Spleen (tissue), 11 donors: ENCODE results near the gene NDUFB3. TPM values are rescaled to one million over a fixed set of nuclear protein-coding genes. Genes with fewer than 3 reads are reported as not detected.

Experiments used
- DNase-seq: peaks from one replicate; pipeline ENCODE4 v3.0.0-alpha.2; 2020
- H3K27ac ChIP-seq, 8 donors: fragments of 200-600 bp; sonication (generic) in 7 of 8; 1 replicate in 4 of 8; 2 replicates in 4 of 8; pipeline versions ENCODE4 v1.5.0 to v1.8.0; 2016 to 2021; ENCODE audit warnings: inconsistent platforms in 4 of 8, mild to moderate bottlenecking in 4 of 8, moderate library complexity in 1 of 8
- H3K27me3 ChIP-seq, 7 donors: fragments of 200-600 bp; sonication (generic) in 6 of 7; replicated peaks in 1 of 7; 1 replicate in 4 of 7; 2 replicates in 3 of 7; pipeline versions ENCODE4 v1.5.0 to v1.8.0; 2016 to 2021; ENCODE audit warnings: inconsistent platforms in 3 of 7, mild to moderate bottlenecking in 1 of 7
- H3K36me3 ChIP-seq, 6 donors: fragments of 200-600 bp; sonication (generic) in 5 of 6; 1 replicate in 4 of 6; 2 replicates in 2 of 6; pipeline versions ENCODE4 v1.5.0 to v1.8.0; 2016 to 2021; ENCODE audit warnings: inconsistent platforms in 2 of 6
- H3K4me1 ChIP-seq, 6 donors: fragments of 200-600 bp; sonication (generic) in 5 of 6; 1 replicate in 3 of 6; 2 replicates in 3 of 6; pipeline versions ENCODE4 v1.5.0 to v1.8.0; 2016 to 2021; ENCODE audit warnings: inconsistent platforms in 3 of 6
- H3K4me3 ChIP-seq, 8 donors: fragments of 200-600 bp; sonication (generic) in 7 of 8; 1 replicate in 4 of 8; 2 replicates in 4 of 8; pipeline versions ENCODE4 v1.5.0 to v1.8.0; 2016 to 2021; ENCODE audit warnings: inconsistent platforms in 4 of 8, mild to moderate bottlenecking in 4 of 8, moderate library complexity in 2 of 8
- H3K9me3 ChIP-seq, 8 donors: fragments of 200-600 bp; sonication (generic) in 7 of 8; 1 replicate in 4 of 8; 2 replicates in 4 of 8; pipeline versions ENCODE4 v1.5.0 to v1.8.0; 2016 to 2021; ENCODE audit warnings: inconsistent platforms in 4 of 8
- CTCF ChIP-seq, 11 experiments: fragments of 200-600 bp in 7 of 11; fragments of 450-650 bp in 4 of 11; sonication (generic) in 4 of 11; IDR thresholded peaks in 8 of 11; conservative IDR thresholded peaks in 3 of 11; 1 replicate in 7 of 11; 2 replicates in 4 of 11; pipeline versions ENCODE4 v1.4.0 to v1.8.0; 2016 to 2021; ENCODE audit warnings: antibody characterized with exemption in 11 of 11, inconsistent platforms in 4 of 11, mild to moderate bottlenecking in 1 of 11
- POLR2A ChIP-seq, 3 donors: fragments of 450-650 bp; IDR thresholded peaks; one replicate each; pipeline ENCODE4 v1.5.1; 2017; ENCODE audit warnings: antibody characterized with exemption in 3 of 3, mild to moderate bottlenecking in 1 of 3
- POLR2AphosphoS5 ChIP-seq, 3 donors: sonication (generic); formaldehyde crosslinking; IDR thresholded peaks; one replicate each; pipeline ENCODE4 v1.5.1; 2017; ENCODE audit warnings: antibody characterized with exemption in 3 of 3
- WGBS, 5 donors: extraction: QIAGEN DNeasy Blood & Tissue Kit in 3 of 5; methylation state at CpG; one replicate each; pipeline versions ENCODE4 v1.1.5 to v1.1.7; 2013 to 2018; 5-methylcytosine and 5-hydroxymethylcytosine counted together
- intact Hi-C: fragments of 100-400 bp; cut with DNase I; formaldehyde crosslinking; loops from one replicate; pipeline ENCODE4 v1.15.0; 2023; ENCODE audit warnings: low total_unique reads
- polyA plus RNA-seq, 3 donors: library from polyadenylated mRNA; stranded (reverse); fragments of 200-250 nt; gene quantifications; one replicate each; pipeline ENCODE4 v1.2.1, GENCODE V29; 2013
- small RNA-seq, 4 donors: library from RNA; depleted of rRNA; stranded (forward); fragments of <200 nt; gene quantifications; one replicate each; pipeline ENCODE3, GENCODE V24; 2016
- total RNA-seq, 7 donors: library from RNA; depleted of rRNA in 3 of 7; stranded (reverse); fragments of >200 nt in 3 of 7; fragmentation: NEBNext Ultra II Directional in 4 of 7; extraction: Animal tissue kit (Norgen Biotek cat#: 25700) in 4 of 7; gene quantifications; one replicate each; pipeline versions ENCODE4 v1.1.0 to v1.2.1, GENCODE V29; 2016 to 2021
- donor health status: healthy with polysubstance abuse.
- donor health status: DM: no; HTN: no; CAD: no; lungs with moderate emphysema.
- donor health status: DM: no; HTN: no; CAD: no.
- donor health status: Bipolar disorder and iron deficiency.
- donor health status: healthy.
- donor health status: DM: no; HTN: no; CAD: no.
- donor health status: DM: yes; HTN: yes; CAD: no.

The NDUFB3 gene
- total and polyA plus RNA-seq, 10 donors = 30.0 to 91.5 (median 59.6) TPM

- no peak for TF ChIP-seq POLR2AphosphoS5 (IDR thresholded peaks at IDR 0.05)
- TF ChIP-seq POLR2A (IDR thresholded peaks at IDR 0.05) = no peak
- no peaks in the 10 kb centered on the region for H3K9me3 ChIP-seq
- DNase-seq = no peak
- H3K27ac ChIP-seq = peak overlapping the region; percentile 89 to 100 (median 100)
- H3K4me3 ChIP-seq = peak overlapping the region in 1 of 8 donors; percentile 81
- WGBS, 5 donors = 66 to 88% (median 78%) methylated on average over 1 of the region's 1 CpG
- H3K4me1 ChIP-seq = peaks cover 82 to 100% (median 100%) of the 10 kb centered on the region in 6 donors
- no peaks in the 10 kb centered on the region for H3K27me3 ChIP-seq
- peaks cover 0 to 45% (median 12%) of the 10 kb centered on the region in 6 donors for H3K36me3 ChIP-seq
- intact Hi-C loops = no loop called here
Measured at GRCh38 chr2:201128033-201128432, 56.2 kb downstream of the NDUFB3 start.

GRCh38 chr2:201128933-201129505 is 57.2 kb downstream of the NDUFB3 start:
- H3K9me3 ChIP-seq = no peaks in the 10 kb centered on the region
- peak overlapping the region in 4 of 8 donors; percentile 0 to 52 (median 3) for H3K4me3 ChIP-seq
- H3K36me3 ChIP-seq = peaks cover 0 to 45% (median 22%) of the 10 kb centered on the region in 6 donors
- no peak for DNase-seq
- TF ChIP-seq POLR2AphosphoS5 (IDR thresholded peaks at IDR 0.05) (peak in 2 of 3 donors; percentile 10 to 50), CTCF (IDR thresholded peaks at IDR 0.05 in 8 of 11, conservative IDR thresholded peaks at IDR 0.05 in 3 of 11) (no peak)
- intact Hi-C loops = no loop called here
- WGBS, 5 donors = 12 to 21% (median 15%) methylated on average over 4 of the region's 4 CpGs
- no peaks in the 10 kb centered on the region for H3K27me3 ChIP-seq
- peak overlapping the region; percentile 61 to 100 (median 100) for H3K27ac ChIP-seq
- peaks cover 74 to 100% (median 97%) of the 10 kb centered on the region in 6 donors for H3K4me1 ChIP-seq

- Histone ChIP-seq H3K4me3 (peak overlapping the region in 6 of 8 donors; percentile 0 to 52 (median 15)), H3K27ac (peak overlapping the region; percentile 61 to 100 (median 100)), H3K27me3 (no peaks in the 10 kb centered on the region), H3K4me1 (peaks cover 73 to 100% (median 95%) of the 10 kb centered on the region in 6 donors), H3K36me3 (peaks cover 0 to 61% (median 32%) of the 10 kb centered on the region in 6 donors), H3K9me3 (no peaks in the 10 kb centered on the region)
- intact Hi-C loops = no loop called here
- 24 to 57% (median 34%) methylated on average over 3 of the region's 3 CpGs for WGBS, 5 donors
- DNase-seq = no peak
- TF ChIP-seq POLR2AphosphoS5 (IDR thresholded peaks at IDR 0.05) (peak in 1 of 3 donors; percentile 68), POLR2A (IDR thresholded peaks at IDR 0.05) (no peak), CTCF (IDR thresholded peaks at IDR 0.05 in 8 of 11, conservative IDR thresholded peaks at IDR 0.05 in 3 of 11) (no peak)
Measured at GRCh38 chr2:201130524-201131186, 58.9 kb downstream of the NDUFB3 start.

- Histone ChIP-seq H3K27ac (peak overlapping the region; percentile 14 to 100 (median 100)), H3K27me3 (no peaks in the 10 kb centered on the region), H3K9me3 (no peaks in the 10 kb centered on the region), H3K4me1 (peaks cover 58 to 100% (median 89%) of the 10 kb centered on the region in 6 donors), H3K36me3 (peaks cover 5 to 80% (median 51%) of the 10 kb centered on the region in 6 donors), H3K4me3 (peak overlapping the region in 2 of 8 donors; percentile 21 to 52)
- intact Hi-C loops = no loop called here
- no peak for TF ChIP-seq POLR2A (IDR thresholded peaks at IDR 0.05)
- no peak for TF ChIP-seq CTCF (IDR thresholded peaks at IDR 0.05 in 8 of 11, conservative IDR thresholded peaks at IDR 0.05 in 3 of 11)
- no peak for TF ChIP-seq POLR2AphosphoS5 (IDR thresholded peaks at IDR 0.05)
- DNase-seq = no peak
- 7 to 22% (median 18%) methylated on average over 1 of the region's 1 CpG for WGBS, 5 donors
Measured at GRCh38 chr2:201132518-201132917, 60.7 kb downstream of the NDUFB3 start.

Small RNA genes within 50 kb of the gene (small RNA-seq; reads per million reads assigned to genes)
- 0 reads per million in 4 donors for gene RNU6-1206P

Other genes starting within 250 kb of the NDUFB3 start
- 100 to 1,000 TPM; 161 to 326 (median 210) TPM for gene CLK1, start 207.3 kb upstream of the NDUFB3 start, total RNA-seq
- gene CLK1, start 207.3 kb upstream of the NDUFB3 start, polyA plus RNA-seq = 100 to 1,000 TPM; 314 to 737 (median 640) TPM
- 100 to 1,000 TPM in 1 of 7 donors, 10 to 100 TPM in 6; 24.0 to 180 (median 35.8) TPM for gene PPIL3, start 182.9 kb upstream of the NDUFB3 start, total RNA-seq
- 10 to 100 TPM; 20.3 to 37.5 (median 22.3) TPM for gene PPIL3, start 182.9 kb upstream of the NDUFB3 start, polyA plus RNA-seq
- gene NIF3L1, start 182.6 kb upstream of the NDUFB3 start, total RNA-seq = 10 to 100 TPM; 17.2 to 26.4 (median 20.6) TPM
- gene NIF3L1, start 182.6 kb upstream of the NDUFB3 start, polyA plus RNA-seq = 10 to 100 TPM; 18.9 to 24.5 (median 20.1) TPM
- 10 to 100 TPM; 20.5 to 39.1 (median 35.7) TPM for gene ORC2, start 108.3 kb upstream of the NDUFB3 start, total RNA-seq
- gene ORC2, start 108.3 kb upstream of the NDUFB3 start, polyA plus RNA-seq = 10 to 100 TPM in 1 of 3 donors, 1 to 10 TPM in 2; 6.9 to 14.5 (median 8.0) TPM
- 10 to 100 TPM; 38.8 to 68.9 (median 45.0) TPM for gene HYCC2, start 330 bp upstream of the NDUFB3 start, total RNA-seq
- gene HYCC2, start 330 bp upstream of the NDUFB3 start, polyA plus RNA-seq = 10 to 100 TPM in 1 of 3 donors, 1 to 10 TPM in 2; 3.2 to 10.5 (median 6.2) TPM
- 100 to 1,000 TPM; 313 to 511 (median 379) TPM for gene CFLAR, start 44.2 kb downstream of the NDUFB3 start, total RNA-seq
- gene CFLAR, start 44.2 kb downstream of the NDUFB3 start, polyA plus RNA-seq = 100 to 1,000 TPM in 1 of 3 donors, 10 to 100 TPM in 2; 64.0 to 101 (median 68.4) TPM
- gene CASP10, start 111.1 kb downstream of the NDUFB3 start, total RNA-seq = 10 to 100 TPM; 42.5 to 75.6 (median 55.3) TPM
- 10 to 100 TPM in 2 of 3 donors, 1 to 10 TPM in 1; 5.6 to 13.3 (median 10.2) TPM for gene CASP10, start 111.1 kb downstream of the NDUFB3 start, polyA plus RNA-seq
- 100 to 1,000 TPM in 1 of 7 donors, 10 to 100 TPM in 6; 67.1 to 100 (median 91.8) TPM for gene CASP8, start 188.5 kb downstream of the NDUFB3 start, total RNA-seq
- 10 to 100 TPM; 20.3 to 41.9 (median 29.3) TPM for gene CASP8, start 188.5 kb downstream of the NDUFB3 start, polyA plus RNA-seq